HG03280 (cell line): ENCODE results near the gene PRR5.

Source experiments
- ATAC-seq: cut with Tn5 transposase; IDR thresholded peaks from one replicate; pipeline ENCODE4 v1.9.1; 2021; ENCODE audit warnings: mild to moderate bottlenecking, moderate library complexity; ENCODE audit not compliant: unreplicated experiment

PRR5 gene

DNA sequence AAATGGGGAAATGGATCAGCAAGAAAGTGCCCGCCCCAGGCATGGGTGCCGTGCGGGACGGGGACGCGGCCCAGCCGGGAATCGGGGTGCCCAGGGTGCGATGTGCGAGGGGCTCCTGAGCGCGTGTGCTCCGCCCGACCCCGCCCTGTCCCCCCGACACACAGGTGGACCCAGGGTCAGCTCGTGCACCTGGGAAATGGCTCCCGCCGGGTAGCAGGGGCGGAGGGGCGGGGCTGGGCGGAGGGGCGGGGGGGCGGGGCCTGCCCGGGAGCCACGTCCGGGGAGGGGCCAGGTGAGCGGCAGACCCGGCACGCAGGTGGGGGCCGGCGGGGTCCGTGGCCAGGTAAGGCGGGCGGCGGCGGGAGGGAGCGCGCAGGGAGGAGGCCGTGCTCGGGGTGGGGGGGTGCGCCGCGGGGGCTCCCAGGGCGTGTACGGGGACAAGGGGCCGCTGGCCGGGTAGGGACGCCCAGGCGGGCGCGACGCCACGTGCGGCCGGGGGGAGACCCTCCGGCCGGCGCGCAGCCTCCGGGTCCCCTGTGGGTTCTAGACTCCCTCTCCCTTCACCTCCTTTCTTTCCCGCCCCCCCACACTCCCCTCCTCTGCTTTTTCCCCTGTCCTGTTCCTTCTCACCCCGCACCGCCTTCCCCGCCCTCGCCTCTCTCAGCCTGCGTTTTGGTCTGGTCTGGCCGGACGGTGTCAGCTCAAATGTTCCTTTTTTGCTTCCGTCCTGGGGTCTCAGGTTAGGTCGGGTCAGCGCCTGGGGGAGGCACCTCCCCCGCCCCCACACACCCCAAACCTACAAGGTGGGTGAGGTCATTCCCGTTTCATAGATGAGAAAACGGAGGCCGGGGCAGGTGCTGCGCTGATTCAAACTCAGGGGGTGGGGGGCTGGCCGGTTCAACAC is 50.5 kb downstream of the PRR5 start, which contains the start of gene ARHGAP8:
ARHGAP8 (plus strand) TSS at position 291 of the 904 bp plus-strand sequence. CDS start 33,953 bp downstream, outside the sequence.
- ATAC-seq = no peak

GRCh38 chr22:44753189-44754042 is 51.4 kb downstream of the PRR5 start:
- ATAC-seq = no peak

GRCh38 chr22:44754998-44755397 is 53.0 kb downstream of the PRR5 start:
- ATAC-seq = no peak

GRCh38 chr22:44755417-44755816 is 53.4 kb downstream of the PRR5 start:
- ATAC-seq = no peak

DNA sequence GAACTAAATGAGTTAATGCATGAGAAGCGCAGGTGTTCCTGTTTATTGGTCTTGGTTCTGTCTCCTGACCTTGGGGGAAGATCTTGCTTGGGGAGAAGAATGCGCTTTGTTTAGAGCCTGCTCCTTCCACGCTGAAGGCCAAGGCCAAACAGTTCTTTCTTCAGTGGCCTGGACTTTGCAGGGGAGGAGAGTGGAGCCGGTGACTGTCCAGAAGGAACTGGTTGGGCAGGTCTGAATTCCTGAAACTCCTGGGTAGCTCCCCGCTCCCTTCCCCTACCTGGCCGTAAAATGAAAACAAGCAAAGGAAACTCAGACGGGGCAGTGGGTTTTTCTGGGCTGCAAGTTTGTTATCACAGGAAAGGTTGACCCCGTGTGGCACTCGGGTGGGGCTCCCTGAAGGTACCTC is 54.0 kb downstream of the PRR5 start:
- no peak for ATAC-seq

GRCh38 chr22:44758344-44758973 is 56.5 kb downstream of the PRR5 start:
- ATAC-seq = no peak

- no peak for ATAC-seq
Measured at GRCh38 chr22:44759001-44759400, 57.0 kb downstream of the PRR5 start.

GRCh38 chr22:44759430-44760310 is 57.7 kb downstream of the PRR5 start:
- ATAC-seq = no peak

DNA sequence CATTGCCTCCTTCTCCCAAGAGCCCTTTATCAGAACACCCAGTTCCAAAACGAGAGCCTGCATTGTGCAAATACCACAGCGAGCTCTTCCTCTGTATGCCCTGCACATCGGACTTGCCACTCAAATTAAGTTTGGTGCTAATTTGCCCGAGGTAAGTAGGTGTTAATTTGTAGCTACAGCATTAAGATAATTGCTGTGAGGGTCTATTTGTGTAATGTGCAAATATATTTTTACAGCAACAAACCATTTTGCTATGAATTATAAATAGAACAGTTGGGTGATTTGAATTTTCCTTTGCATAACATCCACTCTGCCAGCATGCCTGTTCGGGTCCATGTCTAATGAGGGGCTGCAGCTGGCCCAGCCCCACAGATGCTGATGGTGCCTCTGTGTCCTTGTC is 58.5 kb downstream of the PRR5 start:
- ATAC-seq = no peak

- ATAC-seq = no peak
Measured at GRCh38 chr22:44761025-44761424, 59.0 kb downstream of the PRR5 start.

DNA sequence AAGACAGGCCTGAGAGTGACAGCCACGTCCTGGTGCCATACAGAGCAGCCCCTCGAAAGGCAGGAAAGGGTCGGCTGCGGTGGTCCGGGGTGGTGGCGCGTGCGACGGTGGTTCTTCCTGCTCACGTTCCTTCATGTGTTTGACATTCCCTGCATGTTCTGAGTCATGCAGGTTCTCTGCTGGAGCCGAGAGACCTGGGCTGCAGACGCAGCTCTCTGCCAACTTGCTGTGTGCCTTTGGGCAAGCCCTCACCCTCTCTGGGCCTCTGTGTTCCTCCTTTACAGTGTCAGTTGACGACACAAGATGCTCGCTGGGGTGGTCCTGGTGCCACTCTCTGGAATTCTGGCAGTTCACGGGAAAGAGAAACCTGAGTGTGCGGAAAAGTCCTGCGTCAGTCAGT is 62.4 kb downstream of the PRR5 start:
- ATAC-seq = no peak

- ATAC-seq = no peak
Measured at GRCh38 chr22:44764974-44765373, 63.0 kb downstream of the PRR5 start.

- ATAC-seq = no peak
Measured at GRCh38 chr22:44765571-44766285, 63.7 kb downstream of the PRR5 start.

DNA sequence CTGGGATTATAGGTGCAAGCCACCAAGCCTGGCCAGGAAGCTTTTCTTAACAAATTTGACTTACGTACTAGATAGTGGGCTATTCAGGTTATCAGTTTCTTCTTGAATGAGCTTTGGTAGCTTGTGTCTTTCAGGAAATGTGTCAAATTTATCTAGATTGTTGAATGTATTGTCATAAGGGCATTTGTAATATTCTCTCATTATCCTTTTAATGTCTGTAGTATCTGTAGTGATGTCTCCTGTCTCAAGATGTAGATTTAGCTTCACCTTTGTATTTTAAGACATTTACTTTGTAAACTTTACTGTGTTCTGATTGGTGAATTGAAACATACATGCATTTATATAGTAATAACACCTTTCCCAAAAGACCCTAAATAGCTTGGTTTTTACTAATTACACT is 71.1 kb downstream of the PRR5 start:
- no peak for ATAC-seq

DNA sequence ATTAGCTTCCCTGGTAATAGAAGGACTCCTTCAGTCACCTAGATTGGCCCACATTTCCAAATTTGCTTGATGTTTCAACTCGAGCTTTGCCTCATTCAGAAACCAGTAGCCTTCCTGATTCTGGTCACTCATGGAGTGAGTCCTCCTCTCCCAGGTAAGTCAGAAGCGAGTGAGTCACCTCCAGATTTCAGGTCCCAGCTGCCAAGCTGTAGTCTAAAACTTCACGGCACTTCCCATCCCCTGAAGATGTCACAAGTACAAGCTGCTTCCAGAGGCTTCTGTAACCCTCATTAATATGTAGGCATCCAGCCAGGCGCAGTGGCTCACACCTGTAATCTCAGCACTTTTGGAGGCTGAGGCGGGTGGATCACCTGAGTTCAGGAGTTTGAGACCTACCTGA is 73.9 kb downstream of the PRR5 start:
- ATAC-seq = no peak

GRCh38 chr22:44776605-44777363 is 74.8 kb downstream of the PRR5 start:
- no peak for ATAC-seq

DNA sequence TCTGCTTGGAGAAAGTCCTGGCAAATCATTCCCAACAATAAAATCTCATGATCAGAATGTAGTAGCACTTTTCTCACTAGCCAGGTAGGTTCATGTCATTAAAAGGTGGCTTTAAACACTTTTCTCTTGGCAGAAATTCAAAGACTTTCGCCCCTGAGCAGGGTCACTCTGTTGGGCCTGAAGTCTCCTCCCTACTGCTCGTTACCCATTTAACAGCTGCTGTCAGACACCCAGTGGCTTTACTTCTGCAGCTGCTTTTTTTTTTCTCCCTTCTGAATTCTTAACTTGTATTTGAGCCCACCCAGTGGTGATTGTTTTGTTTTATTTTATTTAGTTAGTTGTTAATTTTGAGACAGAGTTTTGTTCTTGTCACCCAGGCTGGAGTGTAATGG is 75.4 kb downstream of the PRR5 start:
- ATAC-seq = no peak

GRCh38 chr22:44780876-44781449 is 79.0 kb downstream of the PRR5 start:
- no peak for ATAC-seq
